Measurements from ENCODE around the gene DUSP15.

- TF ChIP-seq CSDC2 (CRISPR knock-in tag; IDR thresholded peaks at IDR 0.05) (no peak), ZFP30 (CRISPR knock-in tag; IDR thresholded peaks at IDR 0.05) (no peak), CSRNP3 (CRISPR knock-in tag; IDR thresholded peaks at IDR 0.05) (no peak), ZNF70 (CRISPR knock-in tag; IDR thresholded peaks at IDR 0.05) (no peak), PATZ1 (CRISPR knock-in tag; IDR thresholded peaks at IDR 0.05; ENCODE audit: borderline replicate concordance) (no peak), PPARA (CRISPR knock-in tag; IDR thresholded peaks at IDR 0.05; ENCODE audit: borderline replicate concordance) (no peak), POU6F1 (CRISPR knock-in tag; IDR thresholded peaks at IDR 0.05; ENCODE audit: borderline replicate concordance, low read depth) (no peak), OSR1 (CRISPR knock-in tag; IDR thresholded peaks at IDR 0.05) (no peak), ZFP3 (CRISPR knock-in tag; IDR thresholded peaks at IDR 0.05) (no peak), TSHZ2 (CRISPR knock-in tag; IDR thresholded peaks at IDR 0.05) (no peak), ISL1 (CRISPR knock-in tag; IDR thresholded peaks at IDR 0.05) (no peak)
Measured at GRCh38 chr20:31857861-31858759, 12.2 kb downstream of the DUSP15 start.

All from SK-N-SH treated with all-trans-retinoic acid at 6 μM for 48 hours (cell line).